ENCODE measurements around the gene PPP6R1. TPM values are rescaled to one million over a fixed set of nuclear protein-coding genes. Genes with fewer than 3 reads are reported as not detected.

The PPP6R1 gene
- polyA plus RNA-seq, 2 donors = 29.8 to 30.6 TPM

- Histone ChIP-seq H3K27ac (ENCODE audit: low read depth in 2 of 2, low read length in 1 of 2) (no peak overlapping the region), H3K4me3 (ENCODE audit: low read depth in 1 of 2, low read length in 2 of 2) (no peak overlapping the region), H3K27me3 (ENCODE audit: control insufficient read depth in 1 of 2, insufficient read depth in 2 of 2, low read length in 2 of 2) (no peaks in the 10 kb centered on the region), H3K9me3 (ENCODE audit: control insufficient read depth in 2 of 2, insufficient read depth in 1 of 2, low read depth in 1 of 2, low read length in 1 of 2) (no peaks in the 10 kb centered on the region), H3K4me1 (ENCODE audit: control insufficient read depth in 2 of 2, insufficient read depth in 2 of 2, low read length in 1 of 2) (peaks cover 0 to 1% of the 10 kb centered on the region in 2 donors), H3K36me3 (ENCODE audit: control insufficient read depth in 2 of 2, insufficient read depth in 2 of 2, low read length in 1 of 2) (peaks cover 0 to 35% of the 10 kb centered on the region in 2 donors)
- WGBS, 2 donors = 94 to 95% methylated on average over 35 to 36 of the region's 36 CpGs
These were observed 15.3 kb upstream of the PPP6R1 start for GRCh38 chr19:55273978-55274707.

DNA sequence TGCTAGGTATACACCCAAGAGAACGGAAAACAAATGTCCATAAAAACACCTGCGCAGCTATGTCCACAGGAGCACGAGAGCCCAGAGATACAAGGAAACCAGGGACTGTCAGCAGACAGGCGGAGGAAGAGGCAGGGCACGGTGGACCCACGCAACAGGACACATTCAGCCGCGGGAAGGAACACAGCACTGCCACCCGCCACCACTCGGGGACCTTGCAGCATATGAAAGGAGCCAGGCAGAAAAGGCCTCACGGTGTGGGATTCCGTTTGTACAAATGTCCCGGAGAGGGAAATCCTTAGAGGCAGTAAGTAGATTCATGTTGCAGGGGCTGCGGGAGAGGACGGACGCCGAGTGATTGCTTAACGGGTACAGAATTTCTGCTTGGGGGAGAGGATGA lies 13.3 kb upstream of the PPP6R1 start:
- no peaks in the 10 kb centered on the region for H3K27me3 ChIP-seq (ENCODE audit: control insufficient read depth in 1 of 2, insufficient read depth in 2 of 2, low read length in 2 of 2)
- WGBS, 2 donors = 94 to 96% methylated on average over 18 of the region's 18 CpGs
- no peak overlapping the region for H3K27ac ChIP-seq (ENCODE audit: low read depth in 2 of 2, low read length in 1 of 2)
- H3K4me3 ChIP-seq (ENCODE audit: low read depth in 1 of 2, low read length in 2 of 2) = no peak overlapping the region
- peaks cover 0 to 32% of the 10 kb centered on the region in 2 donors for H3K36me3 ChIP-seq (ENCODE audit: control insufficient read depth in 2 of 2, insufficient read depth in 2 of 2, low read length in 1 of 2)
- H3K4me1 ChIP-seq (ENCODE audit: control insufficient read depth in 2 of 2, insufficient read depth in 2 of 2, low read length in 1 of 2) = no peaks in the 10 kb centered on the region
- H3K9me3 ChIP-seq (ENCODE audit: control insufficient read depth in 2 of 2, insufficient read depth in 1 of 2, low read depth in 1 of 2, low read length in 1 of 2) = no peaks in the 10 kb centered on the region

- WGBS, 2 donors = 89 to 92% methylated on average over 25 of the region's 25 CpGs
These were observed 11.5 kb upstream of the PPP6R1 start for GRCh38 chr19:55270172-55270942.

GRCh38 chr19:55269299-55269698 lies 10.5 kb upstream of the PPP6R1 start:
- no peak overlapping the region for H3K27ac ChIP-seq (ENCODE audit: low read depth in 2 of 2, low read length in 1 of 2)
- peaks cover 0 to 28% of the 10 kb centered on the region in 2 donors for H3K36me3 ChIP-seq (ENCODE audit: control insufficient read depth in 2 of 2, insufficient read depth in 2 of 2, low read length in 1 of 2)
- H3K4me1 ChIP-seq (ENCODE audit: control insufficient read depth in 2 of 2, insufficient read depth in 2 of 2, low read length in 1 of 2) = no peaks in the 10 kb centered on the region
- no peak overlapping the region for H3K4me3 ChIP-seq (ENCODE audit: low read depth in 1 of 2, low read length in 2 of 2)
- H3K9me3 ChIP-seq (ENCODE audit: control insufficient read depth in 2 of 2, insufficient read depth in 1 of 2, low read depth in 1 of 2, low read length in 1 of 2) = no peaks in the 10 kb centered on the region
- 89 to 92% methylated on average over 8 of the region's 8 CpGs for WGBS, 2 donors
- H3K27me3 ChIP-seq (ENCODE audit: control insufficient read depth in 1 of 2, insufficient read depth in 2 of 2, low read length in 2 of 2) = no peaks in the 10 kb centered on the region

More at GRCh38 chr19:55270172-55270942, 11.5 kb upstream of the PPP6R1 start:
- Histone ChIP-seq H3K36me3 (ENCODE audit: control insufficient read depth in 2 of 2, insufficient read depth in 2 of 2, low read length in 1 of 2) (peaks cover 0 to 27% of the 10 kb centered on the region in 2 donors), H3K4me1 (ENCODE audit: control insufficient read depth in 2 of 2, insufficient read depth in 2 of 2, low read length in 1 of 2) (no peaks in the 10 kb centered on the region), H3K9me3 (ENCODE audit: control insufficient read depth in 2 of 2, insufficient read depth in 1 of 2, low read depth in 1 of 2, low read length in 1 of 2) (no peaks in the 10 kb centered on the region), H3K27ac (ENCODE audit: low read depth in 2 of 2, low read length in 1 of 2) (no peak overlapping the region), H3K4me3 (ENCODE audit: low read depth in 1 of 2, low read length in 2 of 2) (no peak overlapping the region), H3K27me3 (ENCODE audit: control insufficient read depth in 1 of 2, insufficient read depth in 2 of 2, low read length in 2 of 2) (no peaks in the 10 kb centered on the region)

DNA sequence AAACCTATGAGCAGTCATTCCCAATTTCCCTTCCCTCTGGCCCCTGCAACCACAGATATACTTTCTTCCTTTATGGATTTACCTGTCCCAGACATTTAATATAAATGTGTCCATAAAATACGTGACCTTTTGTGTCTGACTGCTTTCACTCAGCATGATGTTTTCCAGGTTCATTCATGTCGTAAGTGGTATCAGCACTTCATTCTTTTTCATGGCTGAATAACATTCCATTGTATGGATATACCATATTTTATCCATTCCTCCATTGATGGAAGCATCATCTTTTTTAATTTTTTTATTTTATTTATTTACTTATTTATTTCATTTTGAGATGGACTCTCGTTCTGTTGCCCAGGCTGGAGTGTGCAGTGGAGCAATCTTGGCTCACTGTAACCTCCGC lies 8.0 kb upstream of the PPP6R1 start:
- no peak overlapping the region for H3K27ac ChIP-seq (ENCODE audit: low read depth in 2 of 2, low read length in 1 of 2)
- WGBS, 2 donors = 97 to 98% methylated on average over 4 of the region's 4 CpGs
- no peaks in the 10 kb centered on the region for H3K4me1 ChIP-seq (ENCODE audit: control insufficient read depth in 2 of 2, insufficient read depth in 2 of 2, low read length in 1 of 2)
- peaks cover 0 to 23% of the 10 kb centered on the region in 2 donors for H3K36me3 ChIP-seq (ENCODE audit: control insufficient read depth in 2 of 2, insufficient read depth in 2 of 2, low read length in 1 of 2)
- H3K9me3 ChIP-seq (ENCODE audit: control insufficient read depth in 2 of 2, insufficient read depth in 1 of 2, low read depth in 1 of 2, low read length in 1 of 2) = no peaks in the 10 kb centered on the region
- no peak overlapping the region for H3K4me3 ChIP-seq (ENCODE audit: low read depth in 1 of 2, low read length in 2 of 2)
- H3K27me3 ChIP-seq (ENCODE audit: control insufficient read depth in 1 of 2, insufficient read depth in 2 of 2, low read length in 2 of 2) = no peaks in the 10 kb centered on the region

DNA sequence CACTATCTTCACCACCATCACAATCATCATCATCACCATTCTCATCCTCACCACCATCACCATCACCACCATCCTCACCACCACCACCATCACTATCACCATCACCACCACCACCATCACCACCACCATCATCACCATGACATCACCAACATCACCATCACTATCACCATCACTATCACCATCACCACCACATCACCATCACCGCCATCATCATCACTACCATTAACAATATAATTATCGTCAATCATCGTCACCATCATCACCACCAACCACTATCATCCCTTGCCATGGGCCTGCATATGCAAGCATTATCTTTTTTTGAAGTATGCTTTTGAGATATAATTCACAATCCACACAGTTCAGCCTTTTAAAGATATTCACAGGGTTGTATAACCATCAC lies 7.6 kb upstream of the PPP6R1 start:
- Histone ChIP-seq H3K9me3 (ENCODE audit: control insufficient read depth in 2 of 2, insufficient read depth in 1 of 2, low read depth in 1 of 2, low read length in 1 of 2) (no peaks in the 10 kb centered on the region), H3K36me3 (ENCODE audit: control insufficient read depth in 2 of 2, insufficient read depth in 2 of 2, low read length in 1 of 2) (peaks cover 0 to 23% of the 10 kb centered on the region in 2 donors), H3K4me1 (ENCODE audit: control insufficient read depth in 2 of 2, insufficient read depth in 2 of 2, low read length in 1 of 2) (no peaks in the 10 kb centered on the region), H3K4me3 (ENCODE audit: low read depth in 1 of 2, low read length in 2 of 2) (no peak overlapping the region), H3K27ac (ENCODE audit: low read depth in 2 of 2, low read length in 1 of 2) (no peak overlapping the region), H3K27me3 (ENCODE audit: control insufficient read depth in 1 of 2, insufficient read depth in 2 of 2, low read length in 2 of 2) (no peaks in the 10 kb centered on the region)
- 98 to 99% methylated on average over 3 of the region's 3 CpGs for WGBS, 2 donors

- Histone ChIP-seq H3K4me3 (ENCODE audit: low read depth in 1 of 2, low read length in 2 of 2) (no peak overlapping the region), H3K4me1 (ENCODE audit: control insufficient read depth in 2 of 2, insufficient read depth in 2 of 2, low read length in 1 of 2) (no peaks in the 10 kb centered on the region)
- WGBS, 2 donors = 95 to 96% methylated on average over 10 to 12 of the region's 12 CpGs
These were observed 7.0 kb upstream of the PPP6R1 start for GRCh38 chr19:55265723-55266386.

DNA sequence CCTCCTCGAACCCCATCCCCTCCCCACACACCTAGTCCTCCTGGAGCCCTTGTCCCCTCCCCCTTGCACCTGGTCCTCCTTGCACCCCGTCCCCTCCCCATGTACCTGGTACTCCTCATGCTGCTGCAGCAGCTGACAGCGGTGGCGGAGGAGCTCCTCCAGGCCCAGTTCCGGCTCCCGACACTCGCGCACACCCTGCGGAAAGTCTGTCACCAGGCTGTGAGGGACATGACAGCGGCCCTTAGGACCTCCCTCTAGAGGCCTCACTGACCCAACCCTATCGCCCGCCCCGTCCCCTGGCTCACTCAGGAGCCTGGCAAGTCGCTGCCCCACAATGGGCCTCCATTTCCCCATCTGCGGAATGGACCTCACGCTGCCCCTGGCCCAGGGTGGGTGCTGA lies 6.4 kb upstream of the PPP6R1 start:
- no peak overlapping the region for H3K4me3 ChIP-seq (ENCODE audit: low read depth in 1 of 2, low read length in 2 of 2)
- H3K9me3 ChIP-seq (ENCODE audit: control insufficient read depth in 2 of 2, insufficient read depth in 1 of 2, low read depth in 1 of 2, low read length in 1 of 2) = no peaks in the 10 kb centered on the region
- H3K4me1 ChIP-seq (ENCODE audit: control insufficient read depth in 2 of 2, insufficient read depth in 2 of 2, low read length in 1 of 2) = no peaks in the 10 kb centered on the region
- peaks cover 0 to 19% of the 10 kb centered on the region in 2 donors for H3K36me3 ChIP-seq (ENCODE audit: control insufficient read depth in 2 of 2, insufficient read depth in 2 of 2, low read length in 1 of 2)
- no peak overlapping the region for H3K27ac ChIP-seq (ENCODE audit: low read depth in 2 of 2, low read length in 1 of 2)
- WGBS, 2 donors = 89 to 96% methylated on average over 16 of the region's 16 CpGs
- H3K27me3 ChIP-seq (ENCODE audit: control insufficient read depth in 1 of 2, insufficient read depth in 2 of 2, low read length in 2 of 2) = no peaks in the 10 kb centered on the region

More at GRCh38 chr19:55265723-55266386, 7.0 kb upstream of the PPP6R1 start:
- Histone ChIP-seq H3K27ac (ENCODE audit: low read depth in 2 of 2, low read length in 1 of 2) (no peak overlapping the region), H3K9me3 (ENCODE audit: control insufficient read depth in 2 of 2, insufficient read depth in 1 of 2, low read depth in 1 of 2, low read length in 1 of 2) (no peaks in the 10 kb centered on the region), H3K27me3 (ENCODE audit: control insufficient read depth in 1 of 2, insufficient read depth in 2 of 2, low read length in 2 of 2) (no peaks in the 10 kb centered on the region), H3K36me3 (ENCODE audit: control insufficient read depth in 2 of 2, insufficient read depth in 2 of 2, low read length in 1 of 2) (peaks cover 0 to 23% of the 10 kb centered on the region in 2 donors)

- Histone ChIP-seq H3K27ac (ENCODE audit: low read depth in 2 of 2, low read length in 1 of 2) (no peak overlapping the region), H3K36me3 (ENCODE audit: control insufficient read depth in 2 of 2, insufficient read depth in 2 of 2, low read length in 1 of 2) (peaks cover 0 to 13% of the 10 kb centered on the region in 2 donors), H3K4me1 (ENCODE audit: control insufficient read depth in 2 of 2, insufficient read depth in 2 of 2, low read length in 1 of 2) (no peaks in the 10 kb centered on the region), H3K27me3 (ENCODE audit: control insufficient read depth in 1 of 2, insufficient read depth in 2 of 2, low read length in 2 of 2) (no peaks in the 10 kb centered on the region), H3K4me3 (ENCODE audit: low read depth in 1 of 2, low read length in 2 of 2) (no peak overlapping the region), H3K9me3 (ENCODE audit: control insufficient read depth in 2 of 2, insufficient read depth in 1 of 2, low read depth in 1 of 2, low read length in 1 of 2) (no peaks in the 10 kb centered on the region)
- 86 to 90% methylated on average over 5 of the region's 5 CpGs for WGBS, 2 donors
These were observed 5.7 kb upstream of the PPP6R1 start for GRCh38 chr19:55264531-55264930.

Data from esophagus (tissue), 2 donors.